Measurements from ENCODE around the gene PRDX2. TPM values are rescaled to one million over a fixed set of nuclear protein-coding genes. Genes with fewer than 3 reads are reported as not detected.

Gene PRDX2
- total and polyA plus RNA-seq, 2 of the 4 experiments (the other 2 are of a cell fraction): 371 to 378 TPM

- 84% methylated on average over 7 of the region's 50 CpGs; no CpG with 5 or more reads in 1 of the 2 experiments for WGBS, 2 experiments (ENCODE audit: extremely low coverage in 2 of 2, insufficient read length in 1 of 2)
- no peak overlapping the region for H2BK20ac ChIP-seq (ENCODE audit: low read depth, low read length)
- no peak overlapping the region for H3K23ac ChIP-seq (ENCODE audit: low read depth, low read length)
- no peak for TF ChIP-seq MXI1 (IDR thresholded peaks at IDR 0.05; ENCODE audit: borderline replicate concordance, low read depth, low read length)
- TF ChIP-seq RAD21 (IDR thresholded peaks at IDR 0.05; ENCODE audit: low read length): no peak
- no peak for TF ChIP-seq POLR2A (IDR thresholded peaks at IDR 0.05; ENCODE audit: low read depth, low read length)
- no peak for TF ChIP-seq RCOR1 (IDR thresholded peaks at IDR 0.05; ENCODE audit: insufficient replicate concordance, low read length)
- TF ChIP-seq MAZ (IDR thresholded peaks at IDR 0.05; ENCODE audit: borderline replicate concordance, low read depth, low read length): no peak
- no peak for TF ChIP-seq NFE2L2 (IDR thresholded peaks at IDR 0.05; ENCODE audit: low read depth, low read length)
- TF ChIP-seq CHD1 (IDR thresholded peaks at IDR 0.05; ENCODE audit: low read depth, low read length): no peak
- TF ChIP-seq, protein P1, sequence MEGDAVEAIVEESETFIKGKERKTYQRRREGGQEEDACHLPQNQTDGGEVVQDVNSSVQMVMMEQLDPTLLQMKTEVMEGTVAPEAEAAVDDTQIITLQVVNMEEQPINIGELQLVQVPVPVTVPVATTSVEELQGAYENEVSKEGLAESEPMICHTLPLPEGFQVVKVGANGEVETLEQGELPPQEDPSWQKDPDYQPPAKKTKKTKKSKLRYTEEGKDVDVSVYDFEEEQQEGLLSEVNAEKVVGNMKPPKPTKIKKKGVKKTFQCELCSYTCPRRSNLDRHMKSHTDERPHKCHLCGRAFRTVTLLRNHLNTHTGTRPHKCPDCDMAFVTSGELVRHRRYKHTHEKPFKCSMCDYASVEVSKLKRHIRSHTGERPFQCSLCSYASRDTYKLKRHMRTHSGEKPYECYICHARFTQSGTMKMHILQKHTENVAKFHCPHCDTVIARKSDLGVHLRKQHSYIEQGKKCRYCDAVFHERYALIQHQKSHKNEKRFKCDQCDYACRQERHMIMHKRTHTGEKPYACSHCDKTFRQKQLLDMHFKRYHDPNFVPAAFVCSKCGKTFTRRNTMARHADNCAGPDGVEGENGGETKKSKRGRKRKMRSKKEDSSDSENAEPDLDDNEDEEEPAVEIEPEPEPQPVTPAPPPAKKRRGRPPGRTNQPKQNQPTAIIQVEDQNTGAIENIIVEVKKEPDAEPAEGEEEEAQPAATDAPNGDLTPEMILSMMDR (conservative IDR thresholded peaks at IDR 0.05; ENCODE audit: low read depth, low read length): no peak
- ChIA-PET POLR2A (ENCODE audit: unreplicated experiment) (no interaction called here), CTCF (no interaction called here)
- no peak overlapping the region for H4K91ac ChIP-seq (ENCODE audit: insufficient read depth, low read depth, low read length)
- H4K20me1 ChIP-seq (ENCODE audit: insufficient read depth, low read length): no peaks in the 10 kb centered on the region
- no peak overlapping the region for H2BK15ac ChIP-seq (ENCODE audit: low read depth, low read length)
- H3K27ac ChIP-seq (ENCODE audit: insufficient read depth, low read length): no peak overlapping the region
- H4K8ac ChIP-seq (ENCODE audit: low read depth in 2 of 2, low read length in 2 of 2): no peak overlapping the region
- peaks cover 3% of the 10 kb centered on the region; the same call in 1 of the 2 replicates for H3K4me1 ChIP-seq (ENCODE audit: control insufficient read depth, insufficient read depth, low read length)
- no peaks in the 10 kb centered on the region for H3K36me3 ChIP-seq (ENCODE audit: control insufficient read depth, insufficient read depth, low read length)
- H3K18ac ChIP-seq (ENCODE audit: low read depth, low read length): no peak overlapping the region
- no peak overlapping the region for H4K5ac ChIP-seq (ENCODE audit: low read depth, low read length)
- H3K56ac ChIP-seq (ENCODE audit: extremely low read depth, insufficient read depth, low read length): no peak overlapping the region
- no TSS peak for BruUV-seq (replicated peaks)
- H2BK5ac ChIP-seq (ENCODE audit: low read depth, low read length, poor library complexity, severe bottlenecking): no peak overlapping the region
- H2BK120ac ChIP-seq (ENCODE audit: low read depth, low read length): no peak overlapping the region
- H2AFZ ChIP-seq (replicated peaks; ENCODE audit: low read length, poor library complexity): no peak overlapping the region
- no peak overlapping the region for H3K4me3 ChIP-seq (ENCODE audit: insufficient read depth, low read depth, low read length)
- no peaks in the 10 kb centered on the region for H3K79me1 ChIP-seq (ENCODE audit: low read depth in 1 of 2, low read length in 2 of 2)
- H3K9me3 ChIP-seq (ENCODE audit: control insufficient read depth, insufficient read depth, low read length): no peaks in the 10 kb centered on the region
- H2AK9ac ChIP-seq (replicated peaks; ENCODE audit: low read depth, low read length, poor library complexity): no peak overlapping the region
- dilution Hi-C loops (cut with HindIII; ENCODE audit: low sequenced_read_pairs, unreplicated experiment) (no loop called here), intact Hi-C loops (cut with micrococcal nuclease) (no loop called here), in situ Hi-C loops (cut with MboI; ENCODE audit: low sequenced_read_pairs) (no loop called here)
- peaks cover 26% of the 10 kb centered on the region for H3K27me3 ChIP-seq (ENCODE audit: control insufficient read depth, insufficient read depth, low read length)
- no peak overlapping the region for H2AK5ac ChIP-seq (ENCODE audit: low read depth, low read length)
- H3K4ac ChIP-seq (ENCODE audit: low read depth, low read length): no peak overlapping the region
- no peak overlapping the region for H3K14ac ChIP-seq (replicated peaks; ENCODE audit: low read depth, low read length)
- ATAC-seq (ENCODE audit: low read depth): no peak
- no peak for DNase-seq
- H3K4me2 ChIP-seq (ENCODE audit: low read depth, low read length): no peak overlapping the region
- no peak overlapping the region for H3K9ac ChIP-seq (ENCODE audit: low read depth, low read length)
- H3K9me1 ChIP-seq (ENCODE audit: insufficient read depth, low read length): no peaks in the 10 kb centered on the region
These were observed 47.0 kb downstream of the PRDX2 start for GRCh38 chr19:12754465-12755196.
